ENCODE results near the gene PINLYP. TPM values are rescaled to one million over a fixed set of nuclear protein-coding genes. Genes with fewer than 3 reads are reported as not detected.

PINLYP gene
- total RNA-seq, 1 donor from 2014 or later = 17.3 TPM

GRCh38 chr19:43548706-43549105, 26.9 kb upstream of the PINLYP start:
- DNase-seq (ENCODE audit: low spot score) = no peak

GRCh38 chr19:43551399-43552197, 24.0 kb upstream of the PINLYP start:
- DNase-seq (ENCODE audit: low spot score) = no peak

GRCh38 chr19:43552198-43552450, 23.5 kb upstream of the PINLYP start:
- DNase-seq (ENCODE audit: low spot score) = no peak

- DNase-seq (ENCODE audit: low spot score) = no peak
Measured at GRCh38 chr19:43552616-43553015, 23.0 kb upstream of the PINLYP start.

GRCh38 chr19:43553656-43554055, 21.9 kb upstream of the PINLYP start:
- DNase-seq (ENCODE audit: low spot score) = no peak

GRCh38 chr19:43554317-43554895, 21.2 kb upstream of the PINLYP start:
- no peak for DNase-seq (ENCODE audit: low spot score)

- peak; percentile 66 for DNase-seq (ENCODE audit: low spot score)
Measured at GRCh38 chr19:43555185-43555770, 20.3 kb upstream of the PINLYP start.

- DNase-seq (ENCODE audit: low spot score) = no peak
Measured at GRCh38 chr19:43560687-43561086, 14.9 kb upstream of the PINLYP start.

GRCh38 chr19:43561139-43561970, 14.2 kb upstream of the PINLYP start:
- DNase-seq (ENCODE audit: low spot score) = no peak

GRCh38 chr19:43562226-43562697, 13.3 kb upstream of the PINLYP start:
- DNase-seq (ENCODE audit: low spot score) = no peak

- peak; percentile 42 for DNase-seq (ENCODE audit: low spot score)
Measured at GRCh38 chr19:43562698-43563241, 12.8 kb upstream of the PINLYP start.

GRCh38 chr19:43563816-43564457, 11.7 kb upstream of the PINLYP start:
- no peak for DNase-seq (ENCODE audit: low spot score)

- DNase-seq (ENCODE audit: low spot score) = no peak
Measured at GRCh38 chr19:43564800-43565199, 10.8 kb upstream of the PINLYP start.

GRCh38 chr19:43569657-43570056, 5.9 kb upstream of the PINLYP start:
- no peak for DNase-seq (ENCODE audit: low spot score)

- DNase-seq (ENCODE audit: low spot score) = no peak
Measured at GRCh38 chr19:43570174-43570791, 5.3 kb upstream of the PINLYP start.

- DNase-seq (ENCODE audit: low spot score) = no peak
Measured at GRCh38 chr19:43572171-43572588, 3.4 kb upstream of the PINLYP start.

GRCh38 chr19:43574424-43575155, 1.0 kb upstream of the PINLYP start:
- peak; percentile 13 for DNase-seq (ENCODE audit: low spot score)

GRCh38 chr19:43575955-43576878, 616 bp downstream of the PINLYP start:
- DNase-seq (ENCODE audit: low spot score) = peak; percentile 32

GRCh38 chr19:43578787-43579186, 3.2 kb downstream of the PINLYP start:
- no peak for DNase-seq (ENCODE audit: low spot score)

Data from umbilical cord (tissue), 2 donors.